Activated T-cell treated with anti-CD3 and anti-CD28 coated beads for 4 hours (primary cell): Measurements from ENCODE around the gene PIK3R5.
"Not testable (repeated sequence)": the region's sequence is repeated elsewhere in the genome, so short reads cannot be mapped to it uniquely, and the experiment has no call there.

Experiments used
- DNase-seq: peaks from one replicate; pipeline ENCODE4 v3.0.0-alpha.2; 2020

PIK3R5 gene

GRCh38 chr17:8965394-8966168 is at the start of gene PIK3R5:
Gene PIK3R5, minus strand, starts transcription at chr17:8965707. Its CDS starts 54,213 bp downstream, at chr17:8911494.
- DNase-seq, result peak; percentile 75

- DNase-seq, result no peak
These were observed 45.5 kb upstream of the PIK3R5 start for GRCh38 chr17:9011001-9011400.

GRCh38 chr17:9009737-9010136 is 44.2 kb upstream of the PIK3R5 start:
- DNase-seq, result no peak

GRCh38 chr17:9009096-9009495 is 43.6 kb upstream of the PIK3R5 start:
- no peak for DNase-seq

GRCh38 chr17:9007052-9007714 is 41.7 kb upstream of the PIK3R5 start:
- DNase-seq, result no peak

GRCh38 chr17:9006175-9006767 is 40.8 kb upstream of the PIK3R5 start:
- no peak for DNase-seq

GRCh38 chr17:9004961-9005285 is 39.4 kb upstream of the PIK3R5 start:
- DNase-seq, result no peak

GRCh38 chr17:9004132-9004960 is 38.8 kb upstream of the PIK3R5 start:
- no peak for DNase-seq

- no peak for DNase-seq
These were observed 38.0 kb upstream of the PIK3R5 start for GRCh38 chr17:9003355-9004131.

- no peak for DNase-seq
These were observed 37.3 kb upstream of the PIK3R5 start for GRCh38 chr17:9002606-9003354.

- no peak for DNase-seq
These were observed 36.7 kb upstream of the PIK3R5 start for GRCh38 chr17:9002227-9002605.

GRCh38 chr17:9001559-9001958 is 36.1 kb upstream of the PIK3R5 start:
- DNase-seq, result no peak

- DNase-seq, result peak; percentile 70
These were observed 32.6 kb upstream of the PIK3R5 start for GRCh38 chr17:8997994-8998628.

GRCh38 chr17:8995711-8996110 is 30.2 kb upstream of the PIK3R5 start:
- DNase-seq, result no peak

- peak; percentile 51 for DNase-seq
These were observed 28.8 kb upstream of the PIK3R5 start for GRCh38 chr17:8994319-8994718.

- peak; percentile 67 for DNase-seq
These were observed 26.2 kb upstream of the PIK3R5 start for GRCh38 chr17:8991514-8992285.

- DNase-seq, result not testable (repeated sequence)
These were observed 22.9 kb upstream of the PIK3R5 start for GRCh38 chr17:8988263-8988935.

- DNase-seq, result no peak
These were observed 20.8 kb upstream of the PIK3R5 start for GRCh38 chr17:8986295-8986694.

- no peak for DNase-seq
These were observed 19.7 kb upstream of the PIK3R5 start for GRCh38 chr17:8985054-8985701.
